Non-pigmented ciliary epithelial cell (primary cell): ENCODE results near the gene HOXC4.
A peak's percentile ranks its signal among the peaks of the same experiment; 100 is the strongest.

ENCODE experiments used
- DNase-seq: peaks from one replicate; pipeline ENCODE4 v3.0.0-alpha.2; 2010; ENCODE audit warnings: low read depth

The HOXC4 gene

DNA sequence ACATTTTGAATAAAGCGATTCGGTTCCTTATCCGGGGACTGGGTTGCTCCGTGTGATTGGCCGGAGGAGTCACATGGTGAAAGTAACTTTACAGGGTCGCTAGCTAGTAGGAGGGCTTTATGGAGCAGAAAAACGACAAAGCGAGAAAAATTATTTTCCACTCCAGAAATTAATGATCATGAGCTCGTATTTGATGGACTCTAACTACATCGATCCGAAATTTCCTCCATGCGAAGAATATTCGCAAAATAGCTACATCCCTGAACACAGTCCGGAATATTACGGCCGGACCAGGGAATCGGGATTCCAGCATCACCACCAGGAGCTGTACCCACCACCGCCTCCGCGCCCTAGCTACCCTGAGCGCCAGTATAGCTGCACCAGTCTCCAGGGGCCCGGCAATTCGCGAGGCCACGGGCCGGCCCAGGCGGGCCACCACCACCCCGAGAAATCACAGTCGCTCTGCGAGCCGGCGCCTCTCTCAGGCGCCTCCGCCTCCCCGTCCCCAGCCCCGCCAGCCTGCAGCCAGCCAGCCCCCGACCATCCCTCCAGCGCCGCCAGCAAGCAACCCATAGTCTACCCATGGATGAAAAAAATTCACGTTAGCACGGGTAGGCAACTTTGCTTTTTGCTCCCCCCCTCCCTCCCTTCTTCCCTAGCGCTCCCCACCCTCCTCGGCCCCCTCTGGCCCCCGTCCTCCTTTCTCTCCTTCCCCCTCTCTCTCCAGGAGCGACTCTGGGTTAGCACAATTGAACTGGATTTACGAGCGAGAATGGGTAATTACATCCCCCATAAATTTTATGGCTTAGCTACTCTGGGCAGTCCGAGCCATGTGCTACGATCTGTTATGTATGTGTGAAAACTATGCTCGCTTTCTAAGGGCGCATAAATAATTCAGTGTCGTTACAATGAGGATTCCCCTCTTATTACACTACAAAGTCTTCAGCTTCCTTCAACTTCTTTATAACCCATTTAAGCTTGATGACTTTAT lies at the start of gene HOXC4:
HOXC4 (plus strand) TSS at position 85 of the 991 bp plus-strand sequence; CDS start at position 173, 88 bp downstream.
- no peak for DNase-seq

- no peak for DNase-seq
Observed at GRCh38 chr12:54004063-54004840, 49.4 kb upstream of the HOXC4 start.

DNA sequence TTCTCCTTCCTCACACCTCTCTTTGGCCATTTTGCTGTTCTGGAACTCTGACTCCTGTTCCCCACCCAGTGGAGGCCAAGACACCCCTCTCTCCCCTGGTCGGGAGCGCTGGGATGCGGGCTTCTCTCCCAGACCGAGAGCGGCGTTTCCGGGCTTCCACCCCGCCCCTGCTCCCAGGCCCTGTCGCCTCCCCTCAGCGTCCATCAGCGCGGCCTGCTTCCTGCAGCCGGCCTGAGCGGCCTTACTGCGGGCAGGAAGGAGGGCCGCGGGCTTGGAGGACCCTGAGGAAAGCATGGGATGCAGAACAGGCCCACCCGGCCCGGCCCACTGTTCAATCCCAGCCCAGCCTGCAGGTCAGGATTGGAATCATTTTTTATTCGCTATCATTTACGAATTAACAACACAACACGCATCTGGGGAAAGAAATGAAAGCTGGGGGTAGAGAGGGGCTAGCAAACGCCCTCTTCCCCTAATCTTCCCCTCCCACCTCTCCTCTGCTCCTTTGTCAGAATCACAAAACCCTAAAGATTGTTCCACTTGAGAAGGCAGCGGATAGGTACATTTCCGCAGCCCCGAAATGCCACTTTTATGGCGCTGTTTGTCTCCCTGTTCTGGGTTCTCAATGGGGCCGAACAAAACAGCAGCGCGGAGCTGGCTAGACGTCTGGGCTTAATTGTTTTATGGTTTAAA lies 48.6 kb upstream of the HOXC4 start:
- DNase-seq = no peak

DNA sequence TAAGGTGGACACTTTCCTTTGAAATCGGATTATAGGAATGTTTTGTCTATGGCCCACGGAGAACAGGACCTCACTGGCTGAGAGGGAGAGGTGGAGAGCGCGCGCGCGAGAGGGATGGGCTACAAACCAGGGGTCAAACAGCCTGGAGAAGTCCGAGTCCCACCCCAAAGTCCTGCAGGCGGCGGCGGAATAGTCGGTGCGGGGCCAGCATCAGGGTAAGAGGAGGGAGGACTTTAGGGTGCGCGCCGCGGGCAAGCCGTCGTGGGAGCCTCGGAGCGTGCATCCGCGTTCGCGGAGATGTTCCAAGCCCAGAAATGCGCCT lies 48.1 kb upstream of the HOXC4 start:
- DNase-seq = no peak

DNA sequence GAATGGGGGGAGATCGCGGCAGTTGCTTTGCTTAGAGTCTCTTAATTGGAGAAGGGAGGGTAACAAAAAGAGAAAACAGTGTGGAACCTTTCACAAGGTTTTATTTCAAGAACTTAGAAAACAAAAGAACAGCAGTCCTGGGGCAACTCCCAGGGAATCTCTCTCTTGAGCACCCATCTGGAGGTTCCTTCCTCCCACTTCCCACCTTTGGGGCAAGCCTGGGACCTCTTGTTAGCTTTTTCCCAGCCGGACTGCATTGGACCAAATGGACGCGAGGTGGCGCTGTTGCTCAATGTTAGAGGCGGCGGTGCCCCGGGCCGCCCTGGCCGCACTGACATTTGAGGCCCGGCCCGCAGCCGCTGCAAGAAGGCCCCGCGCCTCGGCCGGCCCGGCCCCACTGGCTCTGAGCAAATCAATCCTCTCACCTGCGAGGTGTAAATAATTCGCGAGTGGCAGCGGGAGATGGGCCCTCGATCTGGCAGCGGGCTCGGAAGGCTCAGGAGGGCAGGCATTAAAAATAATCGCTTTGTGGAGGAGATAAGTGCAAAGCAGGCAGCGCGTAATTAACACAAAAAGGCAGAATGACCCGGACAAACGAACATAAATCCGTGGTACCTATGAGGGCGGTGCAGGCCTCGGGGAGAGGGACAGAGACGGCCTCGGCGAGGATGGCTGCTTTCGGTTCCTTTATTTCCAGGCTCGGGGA lies 47.6 kb upstream of the HOXC4 start:
- peak; percentile 10 for DNase-seq

- no peak for DNase-seq
Observed at GRCh38 chr12:54006559-54007220, 46.9 kb upstream of the HOXC4 start.

DNA sequence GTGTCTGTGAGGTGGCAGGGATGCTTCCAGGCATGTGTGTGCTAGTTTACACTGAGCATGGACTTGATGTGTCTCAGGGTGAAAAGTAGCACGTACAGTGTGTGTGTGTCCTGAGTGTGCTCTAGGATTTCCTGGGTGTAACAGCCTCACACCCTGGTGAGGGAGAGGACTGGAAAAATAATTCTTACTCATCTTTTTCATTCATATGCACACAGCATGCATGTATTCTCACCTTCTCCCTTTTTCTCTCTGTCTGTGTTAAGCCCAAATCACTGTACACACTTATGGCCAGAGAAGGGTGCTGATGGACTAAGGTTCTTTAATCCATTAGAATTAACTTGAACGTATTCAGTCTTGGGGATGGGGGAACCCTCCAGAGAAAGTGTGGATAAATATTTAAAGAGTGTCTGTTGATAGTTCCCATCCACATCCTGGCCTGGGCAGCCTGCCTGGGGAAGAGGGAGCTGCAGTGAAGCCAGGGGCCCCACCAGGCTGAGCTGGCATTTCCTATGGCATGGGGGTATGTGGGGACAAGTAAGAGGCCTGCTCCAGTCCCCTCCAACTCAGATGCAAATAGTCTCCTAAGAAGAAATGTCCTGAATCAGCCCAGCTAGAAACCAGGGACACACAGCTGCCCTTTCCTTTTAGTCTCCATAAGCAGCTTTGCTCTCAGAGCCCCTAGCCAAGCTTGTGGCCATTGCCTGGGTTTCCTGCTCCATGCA lies 45.9 kb upstream of the HOXC4 start:
- no peak for DNase-seq

- no peak for DNase-seq
Observed at GRCh38 chr12:54008260-54008552, 45.4 kb upstream of the HOXC4 start.

DNA sequence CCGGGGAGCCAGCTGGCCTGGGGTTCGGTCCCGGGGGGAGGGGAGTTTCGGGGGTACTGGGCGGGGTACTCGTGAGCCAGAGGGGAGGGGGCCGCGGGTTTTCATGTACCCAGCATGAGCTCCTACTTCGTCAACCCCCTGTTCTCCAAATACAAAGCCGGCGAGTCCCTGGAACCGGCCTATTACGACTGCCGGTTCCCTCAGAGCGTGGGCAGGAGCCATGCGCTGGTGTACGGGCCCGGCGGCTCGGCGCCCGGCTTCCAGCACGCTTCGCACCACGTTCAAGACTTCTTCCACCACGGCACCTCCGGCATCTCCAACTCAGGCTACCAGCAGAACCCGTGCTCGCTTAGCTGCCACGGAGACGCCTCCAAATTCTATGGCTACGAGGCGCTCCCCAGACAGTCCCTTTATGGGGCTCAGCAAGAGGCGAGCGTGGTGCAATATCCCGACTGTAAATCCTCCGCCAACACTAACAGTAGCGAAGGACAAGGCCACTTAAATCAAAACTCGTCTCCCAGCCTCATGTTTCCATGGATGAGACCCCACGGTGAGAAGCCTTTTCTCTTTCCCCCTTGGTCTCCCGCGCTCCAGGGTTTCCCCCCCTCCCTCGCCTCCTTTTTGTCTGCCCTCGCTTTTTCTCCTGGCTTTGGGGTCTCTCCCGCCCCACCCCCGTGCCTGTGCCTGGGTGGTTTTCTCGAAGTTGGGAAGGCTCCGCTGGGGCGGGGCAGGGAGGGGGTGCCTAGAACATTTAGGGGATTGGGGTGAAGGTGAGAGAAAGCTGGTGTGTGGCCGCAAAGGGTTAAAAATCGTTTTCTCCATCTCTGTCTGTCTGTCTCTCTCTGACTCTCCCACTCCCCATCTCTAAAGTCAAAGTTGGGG lies 44.2 kb upstream of the HOXC4 start:
- DNase-seq = no peak

DNA sequence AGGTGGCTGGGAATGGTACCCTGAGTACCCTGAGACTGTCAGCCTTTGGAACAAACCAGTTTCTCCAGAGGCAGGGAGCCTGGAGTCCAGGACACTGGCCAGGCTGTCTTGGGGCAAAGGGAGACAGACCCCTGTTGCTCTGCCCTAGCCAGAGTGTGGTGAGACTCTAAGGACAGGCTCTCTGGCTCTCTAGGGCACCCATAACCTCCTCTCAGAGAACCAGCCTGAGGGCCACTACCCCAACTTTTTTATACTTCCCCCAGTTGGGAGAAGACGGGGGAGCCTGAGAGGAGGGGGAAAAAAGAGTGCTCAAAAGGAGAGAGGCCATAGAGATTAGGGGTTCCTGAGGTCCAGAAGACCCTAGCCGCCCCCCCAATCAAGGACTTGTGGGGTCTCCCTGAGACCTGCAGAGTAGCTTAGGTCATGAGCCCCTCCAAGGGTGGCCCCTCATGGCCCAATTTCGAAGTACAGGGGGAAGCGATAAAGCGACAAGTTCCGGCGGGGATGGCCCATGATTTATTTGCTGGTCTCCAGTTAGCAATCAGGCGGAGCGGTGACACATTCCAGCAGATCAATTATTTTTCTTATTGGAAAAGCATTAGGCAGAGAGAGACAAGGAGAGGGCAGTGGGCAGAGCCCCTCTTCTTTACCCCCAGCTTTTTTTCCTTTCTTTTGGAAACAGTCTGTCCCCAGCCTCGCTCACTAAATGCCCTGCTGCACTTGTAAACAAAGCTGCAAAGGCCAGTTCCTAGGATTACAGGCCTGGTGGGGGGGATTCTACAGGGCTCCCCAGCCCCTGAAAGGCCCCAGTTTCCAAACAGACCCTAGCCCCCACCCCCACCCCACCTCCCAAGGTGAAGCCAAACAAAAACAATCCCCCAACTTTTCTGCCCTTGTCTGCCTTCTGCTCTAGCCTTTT lies 43.3 kb upstream of the HOXC4 start:
- DNase-seq = no peak

DNA sequence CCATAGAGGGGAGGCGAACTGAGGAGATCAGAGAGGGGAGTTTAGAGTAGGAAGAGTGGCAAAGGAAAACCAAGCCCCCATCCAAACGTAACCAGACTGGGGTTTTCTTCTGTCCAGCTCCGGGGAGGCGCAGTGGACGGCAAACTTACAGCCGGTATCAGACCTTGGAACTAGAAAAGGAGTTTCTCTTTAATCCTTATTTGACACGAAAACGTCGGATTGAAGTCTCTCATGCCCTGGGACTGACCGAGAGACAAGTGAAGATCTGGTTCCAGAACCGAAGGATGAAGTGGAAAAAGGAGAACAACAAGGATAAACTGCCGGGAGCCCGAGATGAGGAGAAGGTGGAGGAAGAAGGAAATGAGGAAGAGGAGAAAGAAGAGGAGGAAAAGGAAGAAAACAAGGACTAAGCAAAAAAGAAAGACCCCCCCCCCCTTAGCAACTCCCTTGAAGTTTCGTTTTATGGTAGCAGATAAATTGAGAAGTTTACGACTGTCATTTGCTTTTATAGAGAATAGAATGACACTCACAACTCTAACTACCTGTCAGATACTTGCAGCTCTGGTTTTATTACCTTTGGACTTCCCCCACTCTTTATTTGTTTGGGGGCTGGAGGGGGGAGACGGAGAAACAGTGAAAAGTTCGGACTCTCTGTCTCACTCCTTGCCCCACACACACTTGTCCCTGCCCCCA lies 42.5 kb upstream of the HOXC4 start:
- no peak for DNase-seq

- DNase-seq = no peak
Observed at GRCh38 chr12:54011665-54012532, 41.7 kb upstream of the HOXC4 start.

GRCh38 chr12:54012631-54013409 lies 40.8 kb upstream of the HOXC4 start:
- no peak for DNase-seq

GRCh38 chr12:54014377-54015017 lies 39.1 kb upstream of the HOXC4 start:
- DNase-seq = no peak

DNA sequence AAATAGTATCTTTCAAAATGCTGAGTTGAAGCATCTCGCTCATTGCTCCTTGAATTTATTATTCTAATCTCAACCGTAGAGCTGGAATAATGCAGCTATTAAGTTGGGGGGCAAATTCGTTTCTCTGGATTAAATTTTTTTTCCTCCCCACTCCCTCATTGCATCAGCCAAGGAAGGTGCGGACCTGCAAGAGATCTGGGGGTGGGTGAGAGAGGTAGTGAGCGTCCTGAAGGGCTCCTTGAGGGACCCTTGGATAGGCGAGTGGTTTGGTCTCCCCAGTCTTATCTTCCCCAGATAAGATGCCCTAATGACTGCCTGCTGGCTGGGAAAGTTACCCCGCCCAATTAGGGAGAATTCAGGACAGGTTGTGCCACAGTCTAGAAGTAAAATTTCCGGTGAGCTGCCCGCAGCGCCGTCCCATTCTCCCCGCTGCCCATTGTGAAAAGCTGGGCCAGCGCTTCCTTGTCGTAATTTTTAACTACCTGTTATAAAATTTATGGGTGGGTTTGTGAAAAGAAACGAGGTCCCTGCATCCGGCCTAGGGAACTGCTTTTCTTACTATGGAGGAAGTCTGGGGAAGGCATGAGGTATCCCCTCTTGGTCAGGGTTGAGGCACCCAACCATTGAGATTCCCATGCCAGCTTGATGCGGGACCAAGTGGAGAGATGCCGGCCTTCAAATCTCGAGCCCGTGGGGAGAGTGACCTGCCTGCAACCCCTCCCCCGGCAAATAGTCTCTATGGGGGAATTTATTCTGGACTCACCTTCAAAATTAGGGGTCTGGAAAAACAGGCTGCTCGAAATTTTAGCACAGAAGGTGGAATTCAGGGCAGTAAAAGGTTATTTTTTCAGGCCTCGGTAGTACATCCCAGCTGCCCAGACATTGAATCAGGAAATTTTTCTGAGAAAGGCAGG lies 38.4 kb upstream of the HOXC4 start:
- DNase-seq = no peak
